ENCODE measurements around the gene FAM163B.

FAM163B gene

GRCh38 chr9:133556354-133556753, 52.8 kb downstream of the FAM163B start:
- peaks cover 20% of the 10 kb centered on the region for H3K27me3 ChIP-seq (ENCODE audit: control insufficient read depth, insufficient read depth, low read length)
- no peak overlapping the region for H3K4me3 ChIP-seq (ENCODE audit: low read length)
- H3K4me2 ChIP-seq (ENCODE audit: low read length): no peak overlapping the region
- peaks cover 14% of the 10 kb centered on the region for H3K4me1 ChIP-seq (ENCODE audit: control insufficient read depth, insufficient read depth, low read length)
- H3K9ac ChIP-seq (ENCODE audit: low read depth, low read length): no peak overlapping the region
- no peaks in the 10 kb centered on the region for H3K36me3 ChIP-seq (ENCODE audit: insufficient read depth, low read length)
- no peaks in the 10 kb centered on the region for H3K9me3 ChIP-seq (replicated peaks; ENCODE audit: low read length)

- Histone ChIP-seq H3K4me3 (ENCODE audit: low read length) (no peak overlapping the region), H3K4me1 (ENCODE audit: control insufficient read depth, insufficient read depth, low read length) (peaks cover 14% of the 10 kb centered on the region), H3K36me3 (ENCODE audit: insufficient read depth, low read length) (no peaks in the 10 kb centered on the region), H3K9ac (ENCODE audit: low read depth, low read length) (no peak overlapping the region), H3K4me2 (ENCODE audit: low read length) (no peak overlapping the region), H3K9me3 (replicated peaks; ENCODE audit: low read length) (no peaks in the 10 kb centered on the region), H3K27me3 (ENCODE audit: control insufficient read depth, insufficient read depth, low read length) (peaks cover 29% of the 10 kb centered on the region)
Measured at GRCh38 chr9:133554729-133555128, 54.5 kb downstream of the FAM163B start.

GRCh38 chr9:133553973-133554713, 55.0 kb downstream of the FAM163B start:
- Histone ChIP-seq H3K36me3 (ENCODE audit: insufficient read depth, low read length) (no peaks in the 10 kb centered on the region), H3K9ac (ENCODE audit: low read depth, low read length) (no peak overlapping the region), H3K4me1 (ENCODE audit: control insufficient read depth, insufficient read depth, low read length) (peaks cover 14% of the 10 kb centered on the region), H3K4me2 (ENCODE audit: low read length) (no peak overlapping the region), H3K4me3 (ENCODE audit: low read length) (no peak overlapping the region), H3K9me3 (replicated peaks; ENCODE audit: low read length) (no peaks in the 10 kb centered on the region), H3K27me3 (ENCODE audit: control insufficient read depth, insufficient read depth, low read length) (peaks cover 29% of the 10 kb centered on the region)

- H3K4me3 ChIP-seq (ENCODE audit: low read length): no peak overlapping the region
- H3K4me1 ChIP-seq (ENCODE audit: control insufficient read depth, insufficient read depth, low read length): peaks cover 4% of the 10 kb centered on the region
- no peaks in the 10 kb centered on the region for H3K9me3 ChIP-seq (replicated peaks; ENCODE audit: low read length)
- H3K4me2 ChIP-seq (ENCODE audit: low read length): no peak overlapping the region
- H3K36me3 ChIP-seq (ENCODE audit: insufficient read depth, low read length): no peaks in the 10 kb centered on the region
- peaks cover 29% of the 10 kb centered on the region for H3K27me3 ChIP-seq (ENCODE audit: control insufficient read depth, insufficient read depth, low read length)
- H3K9ac ChIP-seq (ENCODE audit: low read depth, low read length): no peak overlapping the region
Measured at GRCh38 chr9:133553123-133553522, 56.1 kb downstream of the FAM163B start.

- no peak overlapping the region for H3K4me3 ChIP-seq (ENCODE audit: low read length)
- no peak overlapping the region for H3K9ac ChIP-seq (ENCODE audit: low read depth, low read length)
- H3K27me3 ChIP-seq (ENCODE audit: control insufficient read depth, insufficient read depth, low read length): peaks cover 32% of the 10 kb centered on the region
- H3K4me2 ChIP-seq (ENCODE audit: low read length): no peak overlapping the region
- H3K9me3 ChIP-seq (replicated peaks; ENCODE audit: low read length): no peaks in the 10 kb centered on the region
- H3K4me1 ChIP-seq (ENCODE audit: control insufficient read depth, insufficient read depth, low read length): no peaks in the 10 kb centered on the region
- no peaks in the 10 kb centered on the region for H3K36me3 ChIP-seq (ENCODE audit: insufficient read depth, low read length)
Measured at GRCh38 chr9:133552236-133552635, 57.0 kb downstream of the FAM163B start.

- Histone ChIP-seq H3K4me2 (ENCODE audit: low read length) (no peak overlapping the region), H3K27me3 (ENCODE audit: control insufficient read depth, insufficient read depth, low read length) (peaks cover 32% of the 10 kb centered on the region), H3K9ac (ENCODE audit: low read depth, low read length) (no peak overlapping the region), H3K36me3 (ENCODE audit: insufficient read depth, low read length) (no peaks in the 10 kb centered on the region), H3K4me1 (ENCODE audit: control insufficient read depth, insufficient read depth, low read length) (no peaks in the 10 kb centered on the region), H3K4me3 (ENCODE audit: low read length) (no peak overlapping the region), H3K9me3 (replicated peaks; ENCODE audit: low read length) (no peaks in the 10 kb centered on the region)
Measured at GRCh38 chr9:133551446-133551845, 57.7 kb downstream of the FAM163B start.

- H3K4me3 ChIP-seq (ENCODE audit: low read length): no peak overlapping the region
- no peaks in the 10 kb centered on the region for H3K4me1 ChIP-seq (ENCODE audit: control insufficient read depth, insufficient read depth, low read length)
- peaks cover 45% of the 10 kb centered on the region for H3K27me3 ChIP-seq (ENCODE audit: control insufficient read depth, insufficient read depth, low read length)
- no peak overlapping the region for H3K4me2 ChIP-seq (ENCODE audit: low read length)
- no peaks in the 10 kb centered on the region for H3K36me3 ChIP-seq (ENCODE audit: insufficient read depth, low read length)
- H3K9me3 ChIP-seq (replicated peaks; ENCODE audit: low read length): no peaks in the 10 kb centered on the region
- H3K9ac ChIP-seq (ENCODE audit: low read depth, low read length): no peak overlapping the region
Measured at GRCh38 chr9:133547116-133547515, 62.1 kb downstream of the FAM163B start.

GRCh38 chr9:133546287-133546680, 62.9 kb downstream of the FAM163B start:
- Histone ChIP-seq H3K9ac (ENCODE audit: low read depth, low read length) (no peak overlapping the region), H3K9me3 (replicated peaks; ENCODE audit: low read length) (no peaks in the 10 kb centered on the region), H3K36me3 (ENCODE audit: insufficient read depth, low read length) (no peaks in the 10 kb centered on the region), H3K4me1 (ENCODE audit: control insufficient read depth, insufficient read depth, low read length) (no peaks in the 10 kb centered on the region), H3K27me3 (ENCODE audit: control insufficient read depth, insufficient read depth, low read length) (peaks cover 49% of the 10 kb centered on the region), H3K4me3 (ENCODE audit: low read length) (no peak overlapping the region), H3K4me2 (ENCODE audit: low read length) (no peak overlapping the region)

GRCh38 chr9:133545494-133546286, 63.5 kb downstream of the FAM163B start:
- H3K9me3 ChIP-seq (replicated peaks; ENCODE audit: low read length): no peaks in the 10 kb centered on the region
- H3K4me1 ChIP-seq (ENCODE audit: control insufficient read depth, insufficient read depth, low read length): no peaks in the 10 kb centered on the region
- H3K36me3 ChIP-seq (ENCODE audit: insufficient read depth, low read length): no peaks in the 10 kb centered on the region
- no peak overlapping the region for H3K4me2 ChIP-seq (ENCODE audit: low read length)
- H3K27me3 ChIP-seq (ENCODE audit: control insufficient read depth, insufficient read depth, low read length): peaks cover 43% of the 10 kb centered on the region
- H3K4me3 ChIP-seq (ENCODE audit: low read length): no peak overlapping the region
- H3K9ac ChIP-seq (ENCODE audit: low read depth, low read length): no peak overlapping the region

- H3K4me3 ChIP-seq (ENCODE audit: low read length): no peak overlapping the region
Measured at GRCh38 chr9:133543772-133544467, 65.3 kb downstream of the FAM163B start.

GRCh38 chr9:133542002-133542401, 67.2 kb downstream of the FAM163B start:
- H3K9ac ChIP-seq (ENCODE audit: low read depth, low read length): no peak overlapping the region
- no peaks in the 10 kb centered on the region for H3K9me3 ChIP-seq (replicated peaks; ENCODE audit: low read length)
- no peaks in the 10 kb centered on the region for H3K36me3 ChIP-seq (ENCODE audit: insufficient read depth, low read length)
- H3K27me3 ChIP-seq (ENCODE audit: control insufficient read depth, insufficient read depth, low read length): peaks cover 58% of the 10 kb centered on the region
- no peak overlapping the region for H3K4me2 ChIP-seq (ENCODE audit: low read length)
- H3K4me3 ChIP-seq (ENCODE audit: low read length): no peak overlapping the region
- no peaks in the 10 kb centered on the region for H3K4me1 ChIP-seq (ENCODE audit: control insufficient read depth, insufficient read depth, low read length)

More at GRCh38 chr9:133543772-133544467, 65.3 kb downstream of the FAM163B start:
- H3K36me3 ChIP-seq (ENCODE audit: insufficient read depth, low read length): no peaks in the 10 kb centered on the region
- H3K9ac ChIP-seq (ENCODE audit: low read depth, low read length): no peak overlapping the region
- peaks cover 44% of the 10 kb centered on the region for H3K27me3 ChIP-seq (ENCODE audit: control insufficient read depth, insufficient read depth, low read length)
- no peaks in the 10 kb centered on the region for H3K4me1 ChIP-seq (ENCODE audit: control insufficient read depth, insufficient read depth, low read length)
- no peaks in the 10 kb centered on the region for H3K9me3 ChIP-seq (replicated peaks; ENCODE audit: low read length)
- no peak overlapping the region for H3K4me2 ChIP-seq (ENCODE audit: low read length)

All from skeletal muscle satellite cell (primary cell).